ENCODE data around the gene NPTX2. TPM values are rescaled to one million over a fixed set of nuclear protein-coding genes. Genes with fewer than 3 reads are reported as not detected.

The NPTX2 gene
- total RNA-seq, 2 experiments from 2014 or later: not detected

DNA sequence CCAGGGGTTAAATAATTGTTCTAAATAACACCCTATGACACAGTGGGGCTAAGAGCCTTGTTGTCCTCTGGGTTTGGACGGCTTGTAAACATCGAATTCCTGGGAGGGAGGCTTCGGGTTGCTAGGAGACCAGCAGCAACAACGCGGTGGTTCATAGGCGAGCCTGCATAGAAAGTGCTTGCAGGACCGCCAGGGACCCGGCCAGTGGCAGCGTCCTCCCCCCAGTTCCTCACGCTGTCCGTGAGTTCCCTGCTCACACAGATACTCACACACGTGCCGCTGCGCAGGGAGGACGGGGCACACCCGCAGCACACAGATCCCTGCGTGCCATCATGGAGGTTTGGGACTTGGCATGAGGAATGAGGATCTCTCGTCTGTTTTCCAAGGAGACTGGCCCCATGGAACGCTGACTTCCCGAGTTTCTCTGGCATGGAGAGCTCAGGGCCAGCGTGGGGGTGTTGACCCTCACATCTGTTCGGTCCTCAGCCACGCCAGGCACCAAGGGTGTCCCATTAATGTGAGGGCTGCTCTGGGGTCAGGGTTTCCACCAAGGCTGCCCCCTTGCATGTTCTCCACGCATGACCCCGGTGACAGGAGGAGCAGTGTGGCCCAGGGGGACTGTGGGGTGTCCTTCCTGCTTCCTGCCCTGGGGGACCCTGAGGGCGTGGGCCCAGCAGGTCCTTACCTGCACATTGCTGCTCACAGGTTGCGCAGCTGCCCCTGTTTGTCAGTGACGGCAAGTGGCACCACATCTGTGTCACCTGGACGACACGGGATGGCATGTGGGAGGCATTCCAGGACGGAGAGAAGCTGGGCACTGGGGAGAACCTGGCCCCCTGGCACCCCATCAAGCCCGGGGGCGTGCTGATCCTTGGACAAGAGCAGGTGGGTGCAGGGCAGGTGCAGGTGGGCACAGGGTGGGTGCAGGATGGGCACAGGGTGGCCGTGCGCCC lies 9.7 kb downstream of the NPTX2 start:
- BruUV-seq (replicated peaks): no TSS peak
- CTCF ChIA-PET (ENCODE audit: unreplicated experiment): no interaction called here
- intact Hi-C loops (cut with micrococcal nuclease; ENCODE audit: unreplicated experiment): no loop called here

GRCh38 chr7:98627413-98627790 lies 10.3 kb downstream of the NPTX2 start:
- no peak overlapping the region for H3K27ac ChIP-seq (ENCODE audit: low read depth, low read length, poor library complexity, severe bottlenecking)
- CTCF ChIA-PET (ENCODE audit: unreplicated experiment): no interaction called here
- intact Hi-C loops (cut with micrococcal nuclease; ENCODE audit: unreplicated experiment): no loop called here
- H3K4me2 ChIP-seq (ENCODE audit: low read length): no peak overlapping the region
- H3K9me3 ChIP-seq (ENCODE audit: low read length): 0 out of 2 replicates have a peak, but pooled peaks cover 1% of the 10 kb centered on the region
- no peak overlapping the region for H2AFZ ChIP-seq (ENCODE audit: low read length)
- no peaks in the 10 kb centered on the region for H3K9me2 ChIP-seq (ENCODE audit: insufficient read depth, low read length)
- TF ChIP-seq, protein P1, sequence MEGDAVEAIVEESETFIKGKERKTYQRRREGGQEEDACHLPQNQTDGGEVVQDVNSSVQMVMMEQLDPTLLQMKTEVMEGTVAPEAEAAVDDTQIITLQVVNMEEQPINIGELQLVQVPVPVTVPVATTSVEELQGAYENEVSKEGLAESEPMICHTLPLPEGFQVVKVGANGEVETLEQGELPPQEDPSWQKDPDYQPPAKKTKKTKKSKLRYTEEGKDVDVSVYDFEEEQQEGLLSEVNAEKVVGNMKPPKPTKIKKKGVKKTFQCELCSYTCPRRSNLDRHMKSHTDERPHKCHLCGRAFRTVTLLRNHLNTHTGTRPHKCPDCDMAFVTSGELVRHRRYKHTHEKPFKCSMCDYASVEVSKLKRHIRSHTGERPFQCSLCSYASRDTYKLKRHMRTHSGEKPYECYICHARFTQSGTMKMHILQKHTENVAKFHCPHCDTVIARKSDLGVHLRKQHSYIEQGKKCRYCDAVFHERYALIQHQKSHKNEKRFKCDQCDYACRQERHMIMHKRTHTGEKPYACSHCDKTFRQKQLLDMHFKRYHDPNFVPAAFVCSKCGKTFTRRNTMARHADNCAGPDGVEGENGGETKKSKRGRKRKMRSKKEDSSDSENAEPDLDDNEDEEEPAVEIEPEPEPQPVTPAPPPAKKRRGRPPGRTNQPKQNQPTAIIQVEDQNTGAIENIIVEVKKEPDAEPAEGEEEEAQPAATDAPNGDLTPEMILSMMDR (conservative IDR thresholded peaks at IDR 0.05; ENCODE audit: low read length): no peak
- TF ChIP-seq EZH2phosphoT487 (IDR thresholded peaks at IDR 0.05; ENCODE audit: borderline replicate concordance, low read depth, low read length): no peak
- H3K79me2 ChIP-seq (ENCODE audit: insufficient read depth, low read depth, low read length): no peaks in the 10 kb centered on the region
- no peak overlapping the region for H3K4me3 ChIP-seq (ENCODE audit: low read depth, low read length, poor library complexity, severe bottlenecking)
- BruUV-seq (replicated peaks): no TSS peak
- H3K36me3 ChIP-seq (ENCODE audit: insufficient read depth, low read length): no peaks in the 10 kb centered on the region
- POLR2A ChIA-PET: no interaction called here
- no peak for DNase-seq (ENCODE audit: low spot score)
- H3K4me1 ChIP-seq (ENCODE audit: insufficient read depth, low read length, poor library complexity, severe bottlenecking): no peaks in the 10 kb centered on the region
- no peaks in the 10 kb centered on the region for H4K20me1 ChIP-seq (ENCODE audit: insufficient read depth, low read length)

More for the DNA sequence above, 9.7 kb downstream of the NPTX2 start:
- H3K9me2 ChIP-seq (ENCODE audit: insufficient read depth, low read length): no peaks in the 10 kb centered on the region
- H3K9me3 ChIP-seq (ENCODE audit: low read length): no peaks in the 10 kb centered on the region
- no peak overlapping the region for H3K4me2 ChIP-seq (ENCODE audit: low read length)
- no peaks in the 10 kb centered on the region for H4K20me1 ChIP-seq (ENCODE audit: insufficient read depth, low read length)
- H2AFZ ChIP-seq (ENCODE audit: low read length): no peak overlapping the region
- TF ChIP-seq, protein P1 (conservative IDR thresholded peaks at IDR 0.05; ENCODE audit: low read length): no peak
- no peak for TF ChIP-seq EZH2phosphoT487 (IDR thresholded peaks at IDR 0.05; ENCODE audit: borderline replicate concordance, low read depth, low read length)
- no peaks in the 10 kb centered on the region for H3K36me3 ChIP-seq (ENCODE audit: insufficient read depth, low read length)
- H3K4me3 ChIP-seq (ENCODE audit: low read depth, low read length, poor library complexity, severe bottlenecking): no peak overlapping the region
- no peak for DNase-seq (ENCODE audit: low spot score)
- no peaks in the 10 kb centered on the region for H3K4me1 ChIP-seq (ENCODE audit: insufficient read depth, low read length, poor library complexity, severe bottlenecking)
- no peaks in the 10 kb centered on the region for H3K79me2 ChIP-seq (ENCODE audit: insufficient read depth, low read depth, low read length)
- POLR2A ChIA-PET: interaction anchor here (0.7 kb wide), 1 partner anchor 46 kb away, joined by 4 read pairs; no protein-coding TSS in a partner anchor
- H3K27ac ChIP-seq (ENCODE audit: low read depth, low read length, poor library complexity, severe bottlenecking): no peak overlapping the region

DNA sequence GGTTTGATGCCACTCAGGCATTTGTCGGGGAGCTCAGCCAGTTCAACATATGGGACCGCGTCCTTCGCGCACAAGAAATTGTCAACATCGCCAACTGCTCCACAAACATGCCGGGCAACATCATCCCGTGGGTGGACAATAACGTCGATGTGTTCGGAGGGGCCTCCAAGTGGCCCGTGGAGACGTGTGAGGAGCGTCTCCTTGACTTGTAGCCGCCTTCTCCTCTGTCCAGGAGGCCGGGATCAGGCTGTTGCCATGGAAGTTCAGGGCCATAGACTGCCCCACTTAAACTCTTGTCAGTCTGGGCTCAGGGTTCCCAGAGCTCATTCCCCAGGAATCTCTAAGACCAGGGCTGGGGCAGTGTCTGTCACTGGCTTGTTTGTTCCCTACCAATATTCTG lies 11.3 kb downstream of the NPTX2 start:
- H3K4me3 ChIP-seq (ENCODE audit: low read depth, low read length, poor library complexity, severe bottlenecking): no peak overlapping the region
- no peaks in the 10 kb centered on the region for H4K20me1 ChIP-seq (ENCODE audit: insufficient read depth, low read length)
- H3K4me1 ChIP-seq (ENCODE audit: insufficient read depth, low read length, poor library complexity, severe bottlenecking): no peaks in the 10 kb centered on the region
- ChIA-PET CTCF (ENCODE audit: unreplicated experiment) (no interaction called here), POLR2A (no interaction called here)
- no TSS peak for BruUV-seq (replicated peaks)
- intact Hi-C loops (cut with micrococcal nuclease; ENCODE audit: unreplicated experiment): no loop called here
- H2AFZ ChIP-seq (ENCODE audit: low read length): no peak overlapping the region
- H3K27ac ChIP-seq (ENCODE audit: low read depth, low read length, poor library complexity, severe bottlenecking): no peak overlapping the region
- no peaks in the 10 kb centered on the region for H3K9me2 ChIP-seq (ENCODE audit: insufficient read depth, low read length)
- H3K4me2 ChIP-seq (ENCODE audit: low read length): no peak overlapping the region
- DNase-seq (ENCODE audit: low spot score): no peak
- no peak for TF ChIP-seq EZH2phosphoT487 (IDR thresholded peaks at IDR 0.05; ENCODE audit: borderline replicate concordance, low read depth, low read length)
- TF ChIP-seq, protein P1 (conservative IDR thresholded peaks at IDR 0.05; ENCODE audit: low read length): no peak
- H3K36me3 ChIP-seq (ENCODE audit: insufficient read depth, low read length): no peaks in the 10 kb centered on the region
- H3K9me3 ChIP-seq (ENCODE audit: low read length): peaks cover 9% of the 10 kb centered on the region; the same call in 1 of the 2 replicates
- H3K79me2 ChIP-seq (ENCODE audit: insufficient read depth, low read depth, low read length): no peaks in the 10 kb centered on the region

All from OCI-LY7 (cell line).